M059J (cell line): ENCODE data around the gene ARHGAP27. TPM values are rescaled to one million over a fixed set of nuclear protein-coding genes. Genes with fewer than 3 reads are reported as not detected.
A peak's percentile ranks its signal among the peaks of the same experiment; 100 is the strongest.

Source experiments
- DNase-seq: peaks from one replicate; pipeline ENCODE4 v3.0.0-alpha.2; 2012; ENCODE audit warnings: low read depth
- total RNA-seq: library from RNA; depleted of rRNA; stranded (reverse); fragments of >200 nt; shearing (Covaris generic); gene quantifications from 2 replicates; pipeline ENCODE4 v1.2.3, GENCODE V29; 2014

ARHGAP27 gene
- total RNA-seq, 1 experiment from 2014 or later = 3.3 TPM

- DNase-seq = peak; percentile 80
These were observed 47.2 kb downstream of the ARHGAP27 start for GRCh38 chr17:45385331-45385997.

GRCh38 chr17:45384789-45385262, 47.8 kb downstream of the ARHGAP27 start:
- peak; percentile 31 for DNase-seq

- peak; percentile 73 for DNase-seq
These were observed 48.5 kb downstream of the ARHGAP27 start for GRCh38 chr17:45384047-45384788.

GRCh38 chr17:45383003-45383402, 49.7 kb downstream of the ARHGAP27 start:
- no peak for DNase-seq

GRCh38 chr17:45382226-45382625, 50.4 kb downstream of the ARHGAP27 start:
- DNase-seq = no peak

- no peak for DNase-seq
These were observed 51.7 kb downstream of the ARHGAP27 start for GRCh38 chr17:45380991-45381390.

GRCh38 chr17:45380046-45380765, 52.5 kb downstream of the ARHGAP27 start:
- DNase-seq = no peak

GRCh38 chr17:45377401-45377800, 55.3 kb downstream of the ARHGAP27 start:
- no peak for DNase-seq

GRCh38 chr17:45376171-45377005, 56.3 kb downstream of the ARHGAP27 start:
- DNase-seq = no peak

GRCh38 chr17:45374501-45374900, 58.2 kb downstream of the ARHGAP27 start:
- peak; percentile 73 for DNase-seq

- DNase-seq = peak; percentile 60
These were observed 60.3 kb downstream of the ARHGAP27 start for GRCh38 chr17:45372325-45372869.

- peak; percentile 97 for DNase-seq
These were observed 61.0 kb downstream of the ARHGAP27 start for GRCh38 chr17:45371414-45372324.

- peak; percentile 57 for DNase-seq
These were observed 61.7 kb downstream of the ARHGAP27 start for GRCh38 chr17:45370949-45371413.

- no peak for DNase-seq
These were observed 63.2 kb downstream of the ARHGAP27 start for GRCh38 chr17:45369421-45369820.

GRCh38 chr17:45368651-45369050, 64.0 kb downstream of the ARHGAP27 start:
- peak; percentile 79 for DNase-seq

- no peak for DNase-seq
These were observed 65.5 kb downstream of the ARHGAP27 start for GRCh38 chr17:45367216-45367615.

- DNase-seq = no peak
These were observed 66.0 kb downstream of the ARHGAP27 start for GRCh38 chr17:45366691-45367090.

GRCh38 chr17:45366049-45366448, 66.6 kb downstream of the ARHGAP27 start:
- DNase-seq = no peak

- DNase-seq = no peak
These were observed 67.9 kb downstream of the ARHGAP27 start for GRCh38 chr17:45364531-45365390.
